Measurements from ENCODE around the gene PTPRN2. TPM values are rescaled to one million over a fixed set of nuclear protein-coding genes. Genes with fewer than 3 reads are reported as not detected.

The PTPRN2 gene
- total and polyA plus RNA-seq, 2 of the 8 experiments (the other 6 are each of a cell fraction or from before 2014, with no cell fraction given), result 2.6 to 4.5 TPM

GRCh38 chr7:158492367-158492764 is 95.3 kb downstream of the PTPRN2 start:
- FAIRE-seq, result no peak

More at GRCh38 chr7:158492367-158492764, 95.3 kb downstream of the PTPRN2 start:
- H2BK5ac ChIP-seq (ENCODE audit: low read depth, low read length), result 0 out of 2 replicates have a peak overlapping the region, but pooled peaks have one; percentile 26
- no peaks in the 10 kb centered on the region for H3K9me3 ChIP-seq (ENCODE audit: insufficient read depth in 2 of 2, low read depth in 1 of 2, low read length in 1 of 2)
- no peak overlapping the region for H4K91ac ChIP-seq (replicated peaks; ENCODE audit: insufficient read length, low read length)
- H3K4me2 ChIP-seq (ENCODE audit: insufficient read depth in 1 of 2, low read depth in 2 of 2, low read length in 2 of 2), result no peak overlapping the region
- no peak overlapping the region for H3K56ac ChIP-seq (replicated peaks; ENCODE audit: insufficient read length, low read depth, low read length)
- no peak overlapping the region for H2AK5ac ChIP-seq (ENCODE audit: low read depth, low read length)
- no peak overlapping the region for H2BK120ac ChIP-seq (replicated peaks; ENCODE audit: low read depth, low read length)
- no peaks in the 10 kb centered on the region for H3K27me3 ChIP-seq (replicated peaks in 1 of 4; ENCODE audit: control insufficient read depth in 3 of 4, extremely low read depth in 1 of 4, insufficient read depth in 3 of 4, low read length in 3 of 4)
- POLR2A ChIA-PET (ENCODE audit: partially characterized antibody), result no interaction called here
- no peak overlapping the region for H3K14ac ChIP-seq (ENCODE audit: insufficient read length)
- peak overlapping the region; percentile 36; the same call in 1 of the 2 replicates for H2BK15ac ChIP-seq (ENCODE audit: low read length)
- 88% methylated on average over 5 of the region's 5 CpGs; no CpG with 5 or more reads in 1 of the 2 experiments for WGBS, 2 experiments (ENCODE audit: extremely low coverage in 1 of 2, insufficient coverage in 1 of 2, insufficient read length in 1 of 2, insufficient replicate concordance in 2 of 2, low coverage in 1 of 2, low lambda C conversion rate in 2 of 2, missing lambda C conversion rate in 1 of 2)
- no peak overlapping the region for H3K23ac ChIP-seq (ENCODE audit: insufficient read length)
- H2BK20ac ChIP-seq (ENCODE audit: low read length), result no peak overlapping the region; the same call in 1 of the 2 replicates
- peaks cover 3% of the 10 kb centered on the region; the same call in 1 of the 2 replicates for H3K23me2 ChIP-seq (ENCODE audit: low read depth, low read length)
- no peaks in the 10 kb centered on the region for H4K20me1 ChIP-seq (replicated peaks in 1 of 2; ENCODE audit: control insufficient read depth in 1 of 2, insufficient read depth in 2 of 2, low read length in 2 of 2)
- no peak overlapping the region for H2AFZ ChIP-seq (ENCODE audit: low read length)
- DNase-seq (ENCODE audit: low read depth in 1 of 2, low spot score in 2 of 2), result no peak
- 0 out of 2 replicates have a peak, but pooled peaks cover 2% of the 10 kb centered on the region for H3K79me1 ChIP-seq (ENCODE audit: low read depth, low read length)
- H3K4me1 ChIP-seq (replicated peaks in 1 of 4; ENCODE audit: control insufficient read depth in 3 of 4, insufficient read depth in 4 of 4, low read length in 3 of 4), result peaks cover 6 to 19% (median 15%) of the 10 kb centered on the region in 4 experiments
- H3K79me2 ChIP-seq (ENCODE audit: control insufficient read depth in 1 of 2, insufficient read depth in 2 of 2, low read length in 2 of 2), result no peaks in the 10 kb centered on the region
- TF ChIP-seq TBP (IDR thresholded peaks at IDR 0.05; ENCODE audit: low read depth, low read length) (no peak), ATF2 (IDR thresholded peaks at IDR 0.05; ENCODE audit: low read length) (no peak), HDAC2 (IDR thresholded peaks at IDR 0.05; ENCODE audit: borderline replicate concordance in 1 of 2, low read depth in 2 of 2, low read length in 2 of 2) (no peak)
- H4K5ac ChIP-seq (ENCODE audit: insufficient read length, low read depth, low read length), result no peak overlapping the region
- no peaks in the 10 kb centered on the region for H3K36me3 ChIP-seq (ENCODE audit: control insufficient read depth in 2 of 4, insufficient read depth in 4 of 4, low read length in 3 of 4)
- no peak overlapping the region for H3K9ac ChIP-seq (replicated peaks in 1 of 4; ENCODE audit: extremely low read depth in 1 of 4, low read depth in 3 of 4, low read length in 3 of 4)
- H3K4me3 ChIP-seq (ENCODE audit: extremely low read depth in 1 of 4, insufficient read depth in 2 of 4, low read depth in 3 of 4, low read length in 4 of 4), result no peak overlapping the region
- no peak overlapping the region for H3K4ac ChIP-seq (replicated peaks; ENCODE audit: insufficient read length, low read depth, low read length)
- no peak overlapping the region for H3K27ac ChIP-seq (ENCODE audit: low read depth, low read length)
- H4K8ac ChIP-seq (ENCODE audit: extremely low read depth, insufficient read depth, low read length), result no peak overlapping the region
- H3K18ac ChIP-seq (ENCODE audit: extremely low read depth, low read length), result no peak overlapping the region
- CTCF ChIA-PET (ENCODE audit: partially characterized antibody), result interaction anchor here (0.8 to 1.8 kb wide), 3 partner anchors 22 to 78 kb away, joined by 3 to 6 read pairs (median 4); no protein-coding TSS in a partner anchor
- H2BK12ac ChIP-seq (ENCODE audit: low read depth, low read length), result peak overlapping the region; percentile 12; the same call in 1 of the 2 replicates

All from H1 (cell line).